Mesothelial cell of epicardium (in vitro differentiated cells): ENCODE measurements around the gene ZIC5. TPM values are rescaled to one million over a fixed set of nuclear protein-coding genes. Genes with fewer than 3 reads are reported as not detected.

ENCODE experiments used
- DNase-seq, 2 experiments: peaks; one replicate each; pipeline ENCODE4 v3.0.0; 2021; ENCODE audit warnings: low spot score in 2 of 2; ENCODE audit not compliant: unreplicated experiment in 2 of 2
- H3K27ac Mint-ChIP-seq: 2 replicates; pipeline ENCODE4 v1.8.0; 2021; ENCODE audit warnings: mixed read lengths
- H3K27me3 Mint-ChIP-seq: 2 replicates; pipeline ENCODE4 v1.8.0; 2021; ENCODE audit warnings: low read depth, mixed read lengths
- H3K36me3 Mint-ChIP-seq: 2 replicates; pipeline ENCODE4 v1.8.0; 2021; ENCODE audit warnings: mixed read lengths
- H3K4me1 Mint-ChIP-seq: 2 replicates; pipeline ENCODE4 v1.8.0; 2021; ENCODE audit warnings: mixed read lengths
- H3K4me3 Mint-ChIP-seq: 2 replicates; pipeline ENCODE4 v1.8.0; 2021; ENCODE audit warnings: mild to moderate bottlenecking, moderate library complexity, mixed read lengths
- H3K9me3 Mint-ChIP-seq: 2 replicates; pipeline ENCODE4 v1.8.0; 2021; ENCODE audit warnings: mixed read lengths
- total RNA-seq: library from RNA; stranded (reverse); gene quantifications from 3 replicates; pipeline ENCODE4 v1.2.1, GENCODE V29; 2021
- TF ChIP-seq, protein P1 (sequence below): fragments of 200-600 bp; sonication (generic); IDR thresholded peaks from one replicate; pipeline ENCODE4 v1.5.0; 2021; ENCODE audit warnings: antibody characterized with exemption; ENCODE audit not compliant: unreplicated experiment

Gene ZIC5
- total RNA-seq, 1 donor from 2014 or later, result not detected

DNA sequence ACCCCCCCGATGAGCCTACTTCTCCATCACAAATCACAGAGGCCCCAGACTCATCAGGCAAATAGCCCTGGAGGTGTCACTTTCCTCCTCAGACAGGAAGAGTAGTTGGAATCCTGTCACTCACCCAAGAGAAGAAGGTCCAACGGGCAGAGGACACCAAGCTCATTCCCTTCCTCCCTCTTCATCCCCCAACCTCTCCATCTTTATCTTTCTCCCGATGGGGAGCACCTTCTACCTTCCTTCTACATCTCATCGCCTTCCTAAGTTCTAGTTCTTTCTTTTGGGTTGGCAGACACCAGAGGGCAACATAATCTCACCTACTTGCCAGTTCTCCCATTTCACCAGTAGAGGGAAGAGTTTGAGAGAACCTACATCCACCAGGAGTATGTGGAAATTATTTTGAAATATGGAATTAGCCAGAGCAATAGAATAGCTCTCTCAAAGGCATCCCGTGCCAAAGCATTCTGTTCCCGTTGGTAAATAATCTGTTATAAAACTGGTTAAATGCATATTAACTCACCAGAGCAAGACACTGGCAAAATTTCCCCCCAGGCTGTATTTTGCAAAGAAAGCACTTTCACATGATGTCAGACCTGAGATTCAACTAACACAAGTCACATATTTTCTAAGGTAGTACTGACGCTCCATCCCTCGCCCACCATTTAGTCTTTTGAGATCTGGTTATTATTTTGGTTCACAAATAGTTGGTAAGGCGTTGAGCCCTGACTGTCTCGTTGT, 55.0 kb downstream of the ZIC5 start:
- no peak overlapping the region for H3K27ac Mint-ChIP-seq
- TF ChIP-seq, protein P1, sequence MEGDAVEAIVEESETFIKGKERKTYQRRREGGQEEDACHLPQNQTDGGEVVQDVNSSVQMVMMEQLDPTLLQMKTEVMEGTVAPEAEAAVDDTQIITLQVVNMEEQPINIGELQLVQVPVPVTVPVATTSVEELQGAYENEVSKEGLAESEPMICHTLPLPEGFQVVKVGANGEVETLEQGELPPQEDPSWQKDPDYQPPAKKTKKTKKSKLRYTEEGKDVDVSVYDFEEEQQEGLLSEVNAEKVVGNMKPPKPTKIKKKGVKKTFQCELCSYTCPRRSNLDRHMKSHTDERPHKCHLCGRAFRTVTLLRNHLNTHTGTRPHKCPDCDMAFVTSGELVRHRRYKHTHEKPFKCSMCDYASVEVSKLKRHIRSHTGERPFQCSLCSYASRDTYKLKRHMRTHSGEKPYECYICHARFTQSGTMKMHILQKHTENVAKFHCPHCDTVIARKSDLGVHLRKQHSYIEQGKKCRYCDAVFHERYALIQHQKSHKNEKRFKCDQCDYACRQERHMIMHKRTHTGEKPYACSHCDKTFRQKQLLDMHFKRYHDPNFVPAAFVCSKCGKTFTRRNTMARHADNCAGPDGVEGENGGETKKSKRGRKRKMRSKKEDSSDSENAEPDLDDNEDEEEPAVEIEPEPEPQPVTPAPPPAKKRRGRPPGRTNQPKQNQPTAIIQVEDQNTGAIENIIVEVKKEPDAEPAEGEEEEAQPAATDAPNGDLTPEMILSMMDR, result peak; percentile 73
- no peaks in the 10 kb centered on the region for H3K9me3 Mint-ChIP-seq
- H3K4me1 Mint-ChIP-seq, result no peaks in the 10 kb centered on the region
- peaks cover 42% of the 10 kb centered on the region for H3K27me3 Mint-ChIP-seq
- DNase-seq, result no peak
- no peaks in the 10 kb centered on the region for H3K36me3 Mint-ChIP-seq
- H3K4me3 Mint-ChIP-seq, result no peak overlapping the region

DNA sequence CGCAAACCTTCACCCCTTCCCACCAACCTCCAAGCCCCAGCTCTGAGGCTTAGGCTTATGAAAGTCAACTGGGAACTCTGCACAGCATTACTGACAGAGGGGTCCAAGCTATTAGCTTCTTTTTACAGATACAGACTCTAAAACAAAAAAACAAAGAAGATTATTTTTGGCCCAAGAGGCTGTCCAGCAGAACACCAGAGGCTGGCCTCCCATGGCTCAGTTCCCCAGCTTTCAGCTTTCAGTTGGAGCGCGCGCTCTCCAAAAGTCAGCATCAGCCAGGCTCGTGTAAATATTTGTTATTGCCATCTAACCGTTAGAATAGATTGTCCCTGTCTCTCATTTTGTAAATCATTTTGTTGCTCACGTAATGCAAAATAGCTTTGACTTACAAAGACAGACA, 58.4 kb downstream of the ZIC5 start:
- Mint-ChIP-seq H3K36me3 (no peaks in the 10 kb centered on the region), H3K27ac (no peak overlapping the region), H3K4me1 (peaks cover 3% of the 10 kb centered on the region), H3K27me3 (peaks cover 45% of the 10 kb centered on the region), H3K4me3 (no peak overlapping the region), H3K9me3 (no peaks in the 10 kb centered on the region)
- TF ChIP-seq, protein P1, result no peak
- DNase-seq, result no peak

Other genes with a start within 250 kb of the ZIC5 start
- gene ZIC2, start 10.0 kb upstream of the ZIC5 start, total RNA-seq, result 0.47 TPM in 1 of 3 replicates, not detected in the others
- gene PCCA, start 117.3 kb upstream of the ZIC5 start, total RNA-seq, result 38.7 to 43.0 TPM (median 41.6 TPM) in 3 replicates